ENCODE results near the gene DOK1. TPM values are rescaled to one million over a fixed set of nuclear protein-coding genes. Genes with fewer than 3 reads are reported as not detected.

Gene DOK1
- total RNA-seq, 8 experiments from 2014 or later = 1.6 to 23.0 (median 6.3) TPM

GRCh38 chr2:74544634-74545033, 9.9 kb upstream of the DOK1 start:
- Histone ChIP-seq H3K27ac (no peak overlapping the region), H3K4me3 (no peak overlapping the region), H3K4me1 (replicated peaks in 1 of 2) (peaks cover 3 to 6% of the 10 kb centered on the region in 2 donors)
- ATAC-seq (replicated peaks in 6 of 8) = no peak
- in situ Hi-C loops (cut with MboI; ENCODE audit: low pct_unique_long_range_greater_than_20kb in 2 of 9, low sequenced_read_pairs in 9 of 9, unreplicated experiment in 9 of 9) = no loop called here
- WGBS, 10 experiments = 70 to 90% (median 79%) methylated on average over 2 to 3 of the region's 3 CpGs; no CpG with 5 or more reads in 3 of the 10 experiments

- Histone ChIP-seq H3K27ac (no peak overlapping the region), H3K4me1 (replicated peaks in 1 of 2) (peaks cover 3 to 6% of the 10 kb centered on the region in 2 donors), H3K4me3 (no peak overlapping the region)
- WGBS, 10 experiments = 53 to 100% (median 80%) methylated on average over 1 to 3 of the region's 3 CpGs; no CpG with 5 or more reads in 1 of the 10 experiments
- in situ Hi-C loops (cut with MboI; ENCODE audit: low pct_unique_long_range_greater_than_20kb in 2 of 9, low sequenced_read_pairs in 9 of 9, unreplicated experiment in 9 of 9) = no loop called here
- ATAC-seq (replicated peaks in 6 of 8) = no peak
These were observed 8.5 kb upstream of the DOK1 start for GRCh38 chr2:74546004-74546403.

DNA sequence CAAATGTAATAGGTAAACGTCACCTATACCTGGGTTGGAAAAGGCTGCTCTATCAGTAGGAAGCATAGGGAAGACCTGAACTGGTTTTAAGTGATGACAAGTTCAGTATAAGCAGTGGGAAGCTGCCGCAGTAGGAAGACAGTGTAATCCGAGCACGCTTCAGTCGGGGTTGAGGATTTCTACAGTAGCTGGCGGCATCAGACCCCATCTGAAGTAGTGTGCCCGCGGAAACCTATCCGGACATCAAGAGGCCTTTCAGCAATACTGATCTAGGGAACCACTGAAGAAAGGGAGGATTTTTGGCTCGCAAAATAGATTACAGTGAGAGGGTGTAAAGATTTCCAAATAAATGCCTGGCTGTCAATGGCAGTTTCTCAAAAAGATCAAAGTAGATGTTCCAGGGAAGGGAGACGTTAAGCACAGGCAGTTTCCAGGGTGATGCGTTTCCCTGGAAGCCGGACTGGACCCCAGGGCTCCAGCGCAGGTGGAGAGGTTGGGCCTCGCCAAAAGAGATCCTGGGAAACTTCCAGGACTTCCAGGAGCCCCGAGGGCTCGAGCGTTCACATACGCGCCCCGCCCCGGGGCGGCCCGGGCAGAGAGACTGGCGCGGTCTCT, 6.1 kb upstream of the DOK1 start:
- H3K27ac ChIP-seq = no peak overlapping the region
- peak in 1 of 8 experiments; percentile 7 for ATAC-seq (replicated peaks in 6 of 8)
- in situ Hi-C loops (cut with MboI; ENCODE audit: low pct_unique_long_range_greater_than_20kb in 2 of 9, low sequenced_read_pairs in 9 of 9, unreplicated experiment in 9 of 9) = no loop called here
- H3K4me1 ChIP-seq (replicated peaks in 1 of 2) = peaks cover 12 to 17% of the 10 kb centered on the region in 2 donors
- WGBS, 10 experiments = 3 to 100% (median 40%) methylated on average over 1 to 14 of the region's 26 CpGs
- H3K4me3 ChIP-seq = peak overlapping the region; percentile 22 to 34 (median 30)

DNA sequence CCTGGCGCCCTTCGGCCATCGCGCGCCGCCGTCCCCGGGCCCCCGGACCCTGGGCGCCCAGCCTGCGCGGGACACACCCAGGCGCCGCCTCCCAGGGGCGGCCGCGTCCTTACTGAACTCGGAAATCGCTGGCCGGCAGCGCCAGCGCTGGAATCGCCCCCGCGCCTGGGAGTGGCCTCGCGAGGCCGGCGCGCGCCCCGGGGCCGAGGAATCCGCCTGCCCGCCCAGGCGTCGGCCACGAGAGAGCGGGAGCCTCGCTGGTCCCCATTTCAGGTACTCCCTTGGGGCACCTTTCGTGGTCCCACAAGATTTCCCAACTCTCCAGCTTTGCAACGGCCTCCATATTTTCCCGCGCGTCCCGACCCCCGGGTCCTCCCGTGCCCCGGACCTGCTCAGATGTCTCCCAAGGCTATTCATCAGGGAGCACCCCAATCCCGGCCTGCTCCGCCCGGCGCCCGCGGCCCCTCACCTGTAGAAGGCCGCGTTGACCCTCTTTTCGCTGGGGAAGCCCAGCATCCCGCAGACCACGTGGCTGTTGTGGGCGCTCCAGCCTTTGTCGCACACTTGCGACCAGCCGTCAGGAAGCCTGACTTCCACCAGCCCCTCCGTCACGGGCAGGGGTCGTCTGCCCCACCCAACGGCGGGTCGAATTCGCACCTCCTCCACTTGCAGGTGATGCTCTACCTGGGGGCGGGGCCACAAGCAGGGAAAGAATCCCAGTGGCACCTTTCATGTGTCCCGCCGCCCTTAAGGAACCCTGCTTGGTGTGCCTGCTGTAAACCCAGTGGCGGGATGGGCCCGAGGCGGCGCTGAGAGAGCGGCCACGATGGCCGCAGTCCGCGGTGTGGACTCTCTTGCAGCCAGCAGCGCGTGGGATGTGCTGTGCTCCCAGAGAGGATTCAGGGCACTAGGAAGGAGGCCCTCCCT, 5.4 kb upstream of the DOK1 start:
- WGBS, 10 experiments = 0 to 65% (median 12%) methylated on average over 1 to 15 of the region's 85 CpGs; no CpG with 5 or more reads in 4 of the 10 experiments
- in situ Hi-C loops (cut with MboI; ENCODE audit: low pct_unique_long_range_greater_than_20kb in 2 of 9, low sequenced_read_pairs in 9 of 9, unreplicated experiment in 9 of 9) = no loop called here
- Histone ChIP-seq H3K27ac (no peak overlapping the region), H3K4me1 (replicated peaks in 1 of 2) (peaks cover 12 to 17% of the 10 kb centered on the region in 2 donors), H3K4me3 (peak overlapping the region; percentile 22 to 34 (median 30))
- peak; percentile 4 to 93 (median 42) for ATAC-seq (replicated peaks in 6 of 8)

GRCh38 chr2:74550231-74550630, 4.3 kb upstream of the DOK1 start:
- ATAC-seq (replicated peaks in 6 of 8) = no peak
- Histone ChIP-seq H3K4me1 (replicated peaks in 1 of 2) (peaks cover 12 to 17% of the 10 kb centered on the region in 2 donors), H3K27ac (no peak overlapping the region), H3K4me3 (no peak overlapping the region)
- WGBS, 10 experiments = 100% methylated on average over 1 of the region's 7 CpGs; no CpG with 5 or more reads in 8 of the 10 experiments
- in situ Hi-C loops (cut with MboI; ENCODE audit: low pct_unique_long_range_greater_than_20kb in 2 of 9, low sequenced_read_pairs in 9 of 9, unreplicated experiment in 9 of 9) = no loop called here

GRCh38 chr2:74551530-74551929, 3.0 kb upstream of the DOK1 start:
- no peak overlapping the region for H3K4me3 ChIP-seq
- no peak overlapping the region for H3K27ac ChIP-seq
- no peak for ATAC-seq (replicated peaks in 6 of 8)
- in situ Hi-C loops (cut with MboI; ENCODE audit: low pct_unique_long_range_greater_than_20kb in 2 of 9, low sequenced_read_pairs in 9 of 9, unreplicated experiment in 9 of 9) = no loop called here
- H3K4me1 ChIP-seq (replicated peaks in 1 of 2) = peaks cover 12 to 20% of the 10 kb centered on the region in 2 donors

- in situ Hi-C loops (cut with MboI; ENCODE audit: low pct_unique_long_range_greater_than_20kb in 2 of 9, low sequenced_read_pairs in 9 of 9, unreplicated experiment in 9 of 9) = no loop called here
- Histone ChIP-seq H3K4me3 (peak overlapping the region; percentile 61 to 99 (median 85)), H3K27ac (no peak overlapping the region), H3K4me1 (replicated peaks in 1 of 2) (peaks cover 12 to 20% of the 10 kb centered on the region in 2 donors)
- ATAC-seq (replicated peaks in 6 of 8) = no peak
- WGBS, 10 experiments = 40 to 92% (median 69%) methylated on average over 1 to 11 of the region's 21 CpGs
These were observed 2.3 kb upstream of the DOK1 start for GRCh38 chr2:74551942-74552913.

DNA sequence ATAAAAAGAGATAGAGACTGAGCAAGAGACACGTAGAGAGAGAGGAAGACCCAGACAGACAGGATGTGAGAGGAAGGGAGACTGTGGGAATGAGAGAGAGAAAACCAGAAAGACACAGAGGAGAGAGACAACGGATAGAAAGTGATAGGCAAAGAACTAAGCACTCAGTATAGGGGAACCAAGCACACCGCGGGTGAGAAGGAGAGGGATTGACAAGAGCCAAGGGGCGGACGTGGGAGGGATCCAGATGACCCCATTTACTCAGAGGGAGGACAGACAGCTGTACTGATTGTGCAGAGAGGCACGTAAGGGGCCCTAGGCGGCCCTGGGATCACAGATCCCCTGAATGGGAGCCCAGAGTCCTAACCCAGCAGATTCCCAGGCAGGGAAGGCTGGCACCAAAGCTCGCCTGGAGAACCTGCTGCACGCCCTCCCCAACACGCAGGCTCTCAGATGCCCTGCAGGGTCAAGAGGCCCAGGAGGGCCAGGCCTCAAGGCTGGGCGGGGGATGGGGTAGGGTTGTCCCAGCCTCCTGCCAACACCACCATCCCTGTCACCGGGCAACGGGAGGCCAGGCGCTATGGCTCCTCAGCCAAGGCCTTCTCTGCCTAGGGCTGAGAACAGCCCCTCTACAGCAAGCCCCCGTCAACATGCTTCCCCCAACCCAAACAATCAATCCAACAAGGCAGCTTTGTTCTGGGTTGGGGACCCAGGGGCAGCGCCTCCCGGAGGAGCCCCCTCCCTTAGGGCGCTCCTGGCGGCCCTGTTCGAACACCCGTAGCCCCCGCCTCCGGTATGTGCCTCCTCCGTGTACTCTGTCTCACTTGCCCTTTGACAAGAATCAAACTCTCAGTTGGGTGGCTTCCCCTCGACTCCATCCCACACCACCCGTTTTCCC, 1.4 kb upstream of the DOK1 start:
- in situ Hi-C loops (cut with MboI; ENCODE audit: low pct_unique_long_range_greater_than_20kb in 2 of 9, low sequenced_read_pairs in 9 of 9, unreplicated experiment in 9 of 9) = no loop called here
- Histone ChIP-seq H3K27ac (peak overlapping the region; percentile 81 to 84), H3K4me1 (replicated peaks in 1 of 2) (peaks cover 10 to 20% of the 10 kb centered on the region in 2 donors), H3K4me3 (peak overlapping the region; percentile 61 to 99 (median 85))
- peak in 5 of 8 experiments; percentile 39 to 53 (median 46) for ATAC-seq (replicated peaks in 6 of 8)
- WGBS, 10 experiments = 0 to 68% (median 8%) methylated on average over 1 to 6 of the region's 27 CpGs

DNA sequence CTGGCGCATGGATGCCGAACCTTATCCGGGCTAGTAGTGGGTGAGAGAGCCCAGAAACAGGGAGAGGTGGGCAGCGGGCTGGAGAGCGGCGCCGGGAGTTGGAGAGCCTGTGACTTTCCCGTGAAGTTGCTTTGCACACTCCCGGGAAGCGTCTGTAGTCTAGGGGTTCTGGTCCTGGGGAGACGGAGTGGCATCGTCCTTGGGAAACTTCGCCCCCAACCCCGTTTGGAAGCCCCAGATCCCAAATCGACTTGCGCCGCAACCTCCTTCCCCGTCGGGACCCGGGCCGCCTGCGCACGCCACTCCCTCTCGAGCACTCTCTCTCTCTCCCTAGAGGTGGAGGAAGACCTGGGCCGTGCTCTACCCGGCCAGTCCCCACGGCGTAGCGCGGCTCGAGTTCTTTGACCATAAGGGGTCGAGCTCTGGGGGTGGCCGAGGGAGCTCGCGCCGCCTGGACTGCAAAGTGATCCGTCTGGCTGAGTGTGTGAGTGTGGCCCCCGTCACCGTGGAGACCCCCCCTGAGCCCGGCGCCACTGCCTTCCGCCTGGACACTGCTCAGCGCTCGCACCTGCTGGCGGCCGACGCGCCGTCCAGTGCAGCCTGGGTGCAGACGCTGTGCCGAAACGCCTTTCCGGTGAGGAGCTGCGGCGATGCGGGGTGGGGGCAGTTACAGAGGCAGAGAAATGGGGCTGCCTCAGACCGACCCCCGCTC, 456 bp downstream of the DOK1 start:
- H3K4me1 ChIP-seq (replicated peaks in 1 of 2) = peaks cover 10 to 15% of the 10 kb centered on the region in 2 donors
- in situ Hi-C loops (cut with MboI; ENCODE audit: low pct_unique_long_range_greater_than_20kb in 2 of 9, low sequenced_read_pairs in 9 of 9, unreplicated experiment in 9 of 9) = no loop called here
- ATAC-seq (replicated peaks in 6 of 8) = peak; percentile 28 to 68 (median 33)
- H3K4me3 ChIP-seq = peak overlapping the region; percentile 61 to 99 (median 85)
- no peak overlapping the region for H3K27ac ChIP-seq
- 0 to 4% (median 1%) methylated on average over 5 to 18 of the region's 58 CpGs; no CpG with 5 or more reads in 5 of the 10 experiments for WGBS, 10 experiments

- 68 to 100% methylated on average over 1 to 7 of the region's 17 CpGs; no CpG with 5 or more reads in 8 of the 10 experiments for WGBS, 10 experiments
- Histone ChIP-seq H3K27ac (no peak overlapping the region), H3K4me1 (replicated peaks in 1 of 2) (peaks cover 10 to 15% of the 10 kb centered on the region in 2 donors), H3K4me3 (peak overlapping the region in 3 of 5 donors; percentile 61 to 87 (median 84))
- no peak for ATAC-seq (replicated peaks in 6 of 8)
- in situ Hi-C loops (cut with MboI; ENCODE audit: low pct_unique_long_range_greater_than_20kb in 2 of 9, low sequenced_read_pairs in 9 of 9, unreplicated experiment in 9 of 9) = no loop called here
These were observed 1.1 kb downstream of the DOK1 start for GRCh38 chr2:74555610-74556103.

- WGBS, 10 experiments = 97% methylated on average over 5 of the region's 14 CpGs; no CpG with 5 or more reads in 9 of the 10 experiments
- ATAC-seq (replicated peaks in 6 of 8) = no peak
- H3K4me3 ChIP-seq = no peak overlapping the region
- in situ Hi-C loops (cut with MboI; ENCODE audit: low pct_unique_long_range_greater_than_20kb in 2 of 9, low sequenced_read_pairs in 9 of 9, unreplicated experiment in 9 of 9) = no loop called here
- peaks cover 10 to 15% of the 10 kb centered on the region in 2 donors for H3K4me1 ChIP-seq (replicated peaks in 1 of 2)
- no peak overlapping the region for H3K27ac ChIP-seq
These were observed 1.6 kb downstream of the DOK1 start for GRCh38 chr2:74556159-74556558.
